OCI-LY7 (cell line): ENCODE measurements around the gene CABLES1.

Experiments
- CTCF ChIP-seq: fragments of 200-600 bp; sonication (generic); conservative IDR thresholded peaks from 2 replicates; pipeline ENCODE4 v1.5.1; 2014; ENCODE audit warnings: mild to moderate bottlenecking, antibody characterized with exemption, low read length, moderate library complexity, mixed read lengths
- EZH2phosphoT487 ChIP-seq: fragments of 200-600 bp; sonication (generic); IDR thresholded peaks from 2 replicates; pipeline ENCODE4 v1.6.1; 2018; ENCODE audit warnings: low read depth, borderline replicate concordance, mild to moderate bottlenecking, mixed run types, antibody characterized with exemption, low read length, moderate library complexity, mixed read lengths

GRCh38 chr18:23186781-23187180, 51.5 kb downstream of the CABLES1 start:
- TF ChIP-seq CTCF (no peak), EZH2phosphoT487 (no peak)
